ENCODE data around the gene BTBD16. TPM values are rescaled to one million over a fixed set of nuclear protein-coding genes. Genes with fewer than 3 reads are reported as not detected.

BTBD16 gene
- total RNA-seq, 2 experiments from 2014 or later: not detected

DNA sequence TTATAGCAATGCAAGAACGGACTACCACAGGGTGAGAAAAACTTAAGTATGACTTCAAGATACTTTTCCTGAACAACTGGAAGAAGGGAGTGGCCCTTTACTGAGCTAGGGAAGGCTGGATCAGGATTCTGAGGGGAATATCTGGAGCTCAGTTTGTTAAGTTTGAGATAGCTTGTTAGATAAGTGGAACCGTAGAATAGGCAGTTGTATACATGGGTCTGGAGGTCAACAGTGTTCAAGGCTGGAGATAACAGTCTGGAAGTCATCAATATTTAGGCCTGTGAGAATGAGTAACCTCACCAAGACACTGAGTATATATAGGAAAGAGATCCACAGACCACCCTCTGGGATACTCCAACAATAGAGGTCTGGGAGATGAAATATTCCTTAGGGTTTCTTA is 110.6 kb downstream of the BTBD16 start:
- H3K9me3 Mint-ChIP-seq: peaks cover 8% of the 10 kb centered on the region
- peaks cover 60% of the 10 kb centered on the region for H3K4me1 Mint-ChIP-seq (ENCODE audit: low read depth)
- H3K36me3 Mint-ChIP-seq (ENCODE audit: low read depth): peaks cover 34% of the 10 kb centered on the region
- H3K27ac Mint-ChIP-seq: no peak overlapping the region
- no peak overlapping the region for H3K4me3 Mint-ChIP-seq
- no peaks in the 10 kb centered on the region for H3K27me3 Mint-ChIP-seq
- ATAC-seq (no peak), DNase-seq (no peak)
- POLR2A ChIA-PET: no interaction called here
- intact Hi-C loops (cut with micrococcal nuclease): no loop called here
- CTCF ChIA-PET: interaction anchor here (1.1 kb wide), 1 partner anchor 13 kb away, joined by 3 read pairs; no protein-coding TSS in a partner anchor
- TF ChIP-seq, protein P1, sequence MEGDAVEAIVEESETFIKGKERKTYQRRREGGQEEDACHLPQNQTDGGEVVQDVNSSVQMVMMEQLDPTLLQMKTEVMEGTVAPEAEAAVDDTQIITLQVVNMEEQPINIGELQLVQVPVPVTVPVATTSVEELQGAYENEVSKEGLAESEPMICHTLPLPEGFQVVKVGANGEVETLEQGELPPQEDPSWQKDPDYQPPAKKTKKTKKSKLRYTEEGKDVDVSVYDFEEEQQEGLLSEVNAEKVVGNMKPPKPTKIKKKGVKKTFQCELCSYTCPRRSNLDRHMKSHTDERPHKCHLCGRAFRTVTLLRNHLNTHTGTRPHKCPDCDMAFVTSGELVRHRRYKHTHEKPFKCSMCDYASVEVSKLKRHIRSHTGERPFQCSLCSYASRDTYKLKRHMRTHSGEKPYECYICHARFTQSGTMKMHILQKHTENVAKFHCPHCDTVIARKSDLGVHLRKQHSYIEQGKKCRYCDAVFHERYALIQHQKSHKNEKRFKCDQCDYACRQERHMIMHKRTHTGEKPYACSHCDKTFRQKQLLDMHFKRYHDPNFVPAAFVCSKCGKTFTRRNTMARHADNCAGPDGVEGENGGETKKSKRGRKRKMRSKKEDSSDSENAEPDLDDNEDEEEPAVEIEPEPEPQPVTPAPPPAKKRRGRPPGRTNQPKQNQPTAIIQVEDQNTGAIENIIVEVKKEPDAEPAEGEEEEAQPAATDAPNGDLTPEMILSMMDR (IDR thresholded peaks at IDR 0.05): no peak

DNA sequence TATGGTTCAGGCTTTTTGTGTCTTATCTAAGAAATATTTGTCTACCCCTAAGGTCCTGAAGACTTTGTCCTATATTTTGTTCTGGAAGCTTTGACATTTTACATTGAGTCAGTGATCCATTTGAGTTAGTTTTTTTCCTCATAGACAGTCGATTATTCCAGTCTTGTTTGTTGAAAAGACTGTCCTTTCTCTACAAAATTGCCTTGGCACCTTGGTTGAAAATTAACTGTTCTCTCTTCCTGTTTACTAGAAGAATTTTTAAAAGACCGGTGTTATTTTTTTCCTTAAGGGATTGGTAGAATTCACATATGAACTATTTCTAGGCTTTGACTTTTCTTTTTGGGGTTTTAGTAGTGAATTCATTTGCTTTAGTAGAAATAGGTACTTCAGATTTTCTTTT is 115.4 kb downstream of the BTBD16 start:
- Mint-ChIP-seq H3K36me3 (ENCODE audit: low read depth) (peaks cover 28% of the 10 kb centered on the region), H3K4me1 (ENCODE audit: low read depth) (peaks cover 60% of the 10 kb centered on the region), H3K9me3 (peaks cover 4% of the 10 kb centered on the region), H3K27ac (no peak overlapping the region), H3K4me3 (no peak overlapping the region), H3K27me3 (no peaks in the 10 kb centered on the region)
- ATAC-seq (no peak), DNase-seq (no peak)
- POLR2A ChIA-PET: interaction anchor here (1.6 to 1.7 kb wide), 2 partner anchors 8 to 11 kb away, joined by 4 to 7 read pairs; partner anchors contain the start of gene PLEKHA1
- CTCF ChIA-PET: interaction anchor here (1.0 to 2.0 kb wide), 3 partner anchors 8 to 48 kb away, joined by 3 to 6 read pairs (median 5); no protein-coding TSS in a partner anchor
- intact Hi-C loops (cut with micrococcal nuclease): no loop called here
- TF ChIP-seq, protein P1 (IDR thresholded peaks at IDR 0.05): no peak

DNA sequence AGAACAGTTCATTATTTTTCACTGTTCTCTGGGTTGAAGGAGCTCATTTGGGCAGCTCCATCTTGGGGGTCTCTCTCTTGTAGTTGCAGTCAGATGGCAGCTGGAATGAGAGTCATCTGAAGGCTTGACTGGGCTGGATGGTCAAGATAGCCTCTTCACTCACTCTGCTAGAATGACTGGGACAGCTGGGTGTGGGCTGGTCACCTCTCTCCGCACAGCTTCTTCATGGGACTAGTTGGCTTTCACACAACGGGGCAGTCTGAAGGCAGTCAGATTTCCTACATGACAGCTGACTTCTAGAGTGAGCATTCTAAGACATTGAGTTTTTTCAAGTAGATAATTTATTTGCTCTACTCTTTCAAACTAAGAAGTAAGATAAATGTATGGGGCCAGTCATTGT is 116.5 kb downstream of the BTBD16 start:
- no peak overlapping the region for H3K27ac Mint-ChIP-seq
- peaks cover 28% of the 10 kb centered on the region for H3K36me3 Mint-ChIP-seq (ENCODE audit: low read depth)
- no peaks in the 10 kb centered on the region for H3K27me3 Mint-ChIP-seq
- peaks cover 4% of the 10 kb centered on the region for H3K9me3 Mint-ChIP-seq
- intact Hi-C loops (cut with micrococcal nuclease): no loop called here
- no peak overlapping the region for H3K4me3 Mint-ChIP-seq
- H3K4me1 Mint-ChIP-seq (ENCODE audit: low read depth): peaks cover 54% of the 10 kb centered on the region
- POLR2A ChIA-PET: interaction anchor here (1.6 to 1.7 kb wide), 2 partner anchors 9 to 12 kb away, joined by 4 to 7 read pairs; partner anchors contain the start of gene PLEKHA1
- ATAC-seq (no peak), DNase-seq (no peak)
- CTCF ChIA-PET: interaction anchor here (1.0 to 2.0 kb wide), 4 partner anchors 9 to 47 kb away, joined by 3 to 6 read pairs (median 4); no protein-coding TSS in a partner anchor
- TF ChIP-seq, protein P1 (IDR thresholded peaks at IDR 0.05): no peak

Other genes with a start within 250 kb of the BTBD16 start
- gene PLEKHA1, start 103.4 kb downstream of the BTBD16 start, total RNA-seq: 10 to 100 TPM; 17.0 to 17.4 TPM
- not detected for gene ARMS2, start 183.4 kb downstream of the BTBD16 start, total RNA-seq
- gene HTRA1, start 190.3 kb downstream of the BTBD16 start, total RNA-seq: not detected

Data from activated CD8-positive, alpha-beta T cell treated with anti-CD3 and anti-CD28 coated beads for 36 hours (primary cell).